HCT116 (cell line): ENCODE data around the gene SCARF1.

Source experiments
- CEBPB ChIP-seq: IDR thresholded peaks from 2 replicates; pipeline ENCODE4 v1.6.1; 2012; ENCODE audit warnings: low read depth
- ELF1 ChIP-seq: IDR thresholded peaks from 2 replicates; pipeline ENCODE4 v1.6.1; 2012; ENCODE audit warnings: low read depth, borderline replicate concordance
- EZH2 ChIP-seq: fragments of 200-600 bp; sonication (generic); IDR thresholded peaks from 2 replicates; pipeline ENCODE4 v1.6.1; 2017; ENCODE audit warnings: antibody characterized with exemption, mixed run types
- JUND ChIP-seq: IDR thresholded peaks from 2 replicates; pipeline ENCODE4 v1.6.1; 2012
- POLR2AphosphoS5 ChIP-seq: IDR thresholded peaks from 2 replicates; pipeline ENCODE4 v1.6.1; 2011; ENCODE audit warnings: mild to moderate bottlenecking, low read depth, low read length, moderate library complexity
- TF ChIP-seq, protein P1 (sequence below), 3 experiments: fragments of 200-600 bp in 1 of 3; sonication (generic) in 1 of 3; IDR thresholded peaks in 2 of 3; conservative IDR thresholded peaks in 1 of 3; 2 replicates each; pipeline ENCODE4 v1.5.1; 2012 to 2017; ENCODE audit warnings: low read depth in 2 of 3, low read length in 2 of 3, antibody characterized with exemption in 1 of 3, borderline replicate concordance in 1 of 3, control low read depth in 1 of 3, mild to moderate bottlenecking in 1 of 3, mixed read lengths in 1 of 3, mixed run types in 1 of 3, moderate library complexity in 1 of 3; ENCODE audit not compliant: insufficient read depth in 1 of 3

DNA sequence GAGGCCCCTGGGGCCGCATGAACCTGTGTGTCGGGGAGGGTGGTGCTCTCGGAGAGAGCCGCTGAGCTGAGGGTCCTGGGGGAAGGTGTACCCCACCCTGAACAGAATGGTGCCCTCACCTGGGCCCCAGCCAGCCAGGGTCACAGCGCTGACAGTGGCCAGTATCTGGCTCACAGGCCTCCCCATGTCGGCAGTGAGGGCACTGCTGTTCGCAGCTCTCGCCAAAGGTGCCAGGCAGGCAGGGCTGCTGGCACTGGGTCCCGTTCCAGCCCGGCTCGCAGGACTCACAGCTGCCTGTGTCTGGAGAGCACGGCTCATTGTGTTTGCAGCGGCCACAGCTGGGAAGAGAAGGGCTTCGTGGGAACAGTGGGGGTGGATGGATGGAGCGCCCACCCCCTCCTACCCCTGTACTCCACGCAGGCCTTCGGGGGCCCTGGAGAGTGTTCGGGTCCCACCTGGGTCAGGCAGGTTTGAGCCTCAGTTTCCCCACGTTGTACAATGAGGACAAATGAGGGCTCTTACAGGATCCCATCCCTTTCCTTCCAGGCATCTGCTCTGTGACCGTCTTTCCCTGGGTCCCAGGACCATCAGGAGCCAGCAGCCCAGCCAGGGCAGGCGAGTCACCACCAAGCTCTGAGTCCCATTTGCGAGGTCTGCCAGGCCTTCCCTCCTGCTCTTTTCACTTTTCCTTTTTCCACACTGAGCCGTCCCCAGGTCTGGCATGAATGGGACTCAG, 5.0 kb downstream of the SCARF1 start:
- TF ChIP-seq, protein P1, sequence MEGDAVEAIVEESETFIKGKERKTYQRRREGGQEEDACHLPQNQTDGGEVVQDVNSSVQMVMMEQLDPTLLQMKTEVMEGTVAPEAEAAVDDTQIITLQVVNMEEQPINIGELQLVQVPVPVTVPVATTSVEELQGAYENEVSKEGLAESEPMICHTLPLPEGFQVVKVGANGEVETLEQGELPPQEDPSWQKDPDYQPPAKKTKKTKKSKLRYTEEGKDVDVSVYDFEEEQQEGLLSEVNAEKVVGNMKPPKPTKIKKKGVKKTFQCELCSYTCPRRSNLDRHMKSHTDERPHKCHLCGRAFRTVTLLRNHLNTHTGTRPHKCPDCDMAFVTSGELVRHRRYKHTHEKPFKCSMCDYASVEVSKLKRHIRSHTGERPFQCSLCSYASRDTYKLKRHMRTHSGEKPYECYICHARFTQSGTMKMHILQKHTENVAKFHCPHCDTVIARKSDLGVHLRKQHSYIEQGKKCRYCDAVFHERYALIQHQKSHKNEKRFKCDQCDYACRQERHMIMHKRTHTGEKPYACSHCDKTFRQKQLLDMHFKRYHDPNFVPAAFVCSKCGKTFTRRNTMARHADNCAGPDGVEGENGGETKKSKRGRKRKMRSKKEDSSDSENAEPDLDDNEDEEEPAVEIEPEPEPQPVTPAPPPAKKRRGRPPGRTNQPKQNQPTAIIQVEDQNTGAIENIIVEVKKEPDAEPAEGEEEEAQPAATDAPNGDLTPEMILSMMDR (IDR thresholded peaks at IDR 0.05 in 2 of 3, conservative IDR thresholded peaks at IDR 0.05 in 1 of 3; ENCODE audit: borderline replicate concordance in 1 of 3, insufficient read depth in 1 of 3, low read depth in 2 of 3, low read length in 2 of 3) = no peak
- TF ChIP-seq JUND = no peak
- TF ChIP-seq ELF1 = no peak
- TF ChIP-seq CEBPB = no peak
- no peak for TF ChIP-seq EZH2
- TF ChIP-seq POLR2AphosphoS5 = no peak
